ENCODE measurements around the gene CLEC3A. TPM values are rescaled to one million over a fixed set of nuclear protein-coding genes. Genes with fewer than 3 reads are reported as not detected.
"Not testable (repeated sequence)": the region's sequence is repeated elsewhere in the genome, so short reads cannot be mapped to it uniquely, and the experiment has no call there.

Gene CLEC3A
- total RNA-seq, 1 experiment from 2014 or later = not detected

- peak; percentile 54 for DNase-seq (ENCODE audit: unreplicated experiment)
- no peaks in the 10 kb centered on the region for H3K36me3 Mint-ChIP-seq (ENCODE audit: insufficient read depth, unreplicated experiment)
- POLR2A ChIA-PET = no interaction called here
- intact Hi-C loops (cut with micrococcal nuclease) = no loop called here
- peak overlapping the region; percentile 0 for H3K27ac Mint-ChIP-seq (ENCODE audit: low read depth, unreplicated experiment)
- CTCF ChIA-PET = interaction anchor here (0.8 to 3.5 kb wide), 8 partner anchors 11 to 317 kb away, joined by 3 to 39 read pairs (median 4); partner anchors contain the start of gene WWOX
- H3K4me1 Mint-ChIP-seq (ENCODE audit: insufficient read depth, unreplicated experiment) = peaks cover 10% of the 10 kb centered on the region
- TF ChIP-seq CTCF (IDR thresholded peaks at IDR 0.05; ENCODE audit: unreplicated experiment) = no peak
- no peaks in the 10 kb centered on the region for H3K27me3 Mint-ChIP-seq (ENCODE audit: insufficient read depth, unreplicated experiment)
- no TSS peak for BruUV-seq (replicated peaks)
- H3K9me3 Mint-ChIP-seq (ENCODE audit: unreplicated experiment) = peaks cover 26% of the 10 kb centered on the region
- no peak overlapping the region for H3K4me3 Mint-ChIP-seq (ENCODE audit: unreplicated experiment)
Observed at GRCh38 chr16:77991701-77992100, 30.6 kb upstream of the CLEC3A start.

- H3K27ac Mint-ChIP-seq (ENCODE audit: low read depth, unreplicated experiment) = peak overlapping the region; percentile 0
- not testable (repeated sequence) for H3K4me1 Mint-ChIP-seq (ENCODE audit: insufficient read depth, unreplicated experiment)
Observed at GRCh38 chr16:77992381-77992780, 30.0 kb upstream of the CLEC3A start.

GRCh38 chr16:77993111-77993985 is 29.0 kb upstream of the CLEC3A start:
- peaks cover 10% of the 10 kb centered on the region for H3K4me1 Mint-ChIP-seq (ENCODE audit: insufficient read depth, unreplicated experiment)
- no peak for TF ChIP-seq CTCF (IDR thresholded peaks at IDR 0.05; ENCODE audit: unreplicated experiment)
- H3K27ac Mint-ChIP-seq (ENCODE audit: low read depth, unreplicated experiment) = no peak overlapping the region
- H3K27me3 Mint-ChIP-seq (ENCODE audit: insufficient read depth, unreplicated experiment) = no peaks in the 10 kb centered on the region
- POLR2A ChIA-PET = interaction anchor here (1.0 to 1.3 kb wide), 2 partner anchors 14 to 271 kb away, joined by 4 read pairs; partner anchors contain the start of gene NUDT7
- no peaks in the 10 kb centered on the region for H3K36me3 Mint-ChIP-seq (ENCODE audit: insufficient read depth, unreplicated experiment)
- peaks cover 26% of the 10 kb centered on the region for H3K9me3 Mint-ChIP-seq (ENCODE audit: unreplicated experiment)
- intact Hi-C loops (cut with micrococcal nuclease) = no loop called here
- no TSS peak for BruUV-seq (replicated peaks)
- H3K4me3 Mint-ChIP-seq (ENCODE audit: unreplicated experiment) = no peak overlapping the region
- CTCF ChIA-PET = interaction anchor here (1.0 to 3.5 kb wide), 5 partner anchors 9 to 394 kb away, joined by 3 to 39 read pairs (median 4); no protein-coding TSS in a partner anchor
- DNase-seq (ENCODE audit: unreplicated experiment) = peak; percentile 9

More at GRCh38 chr16:77992381-77992780, 30.0 kb upstream of the CLEC3A start:
- peaks cover 26% of the 10 kb centered on the region for H3K9me3 Mint-ChIP-seq (ENCODE audit: unreplicated experiment)
- BruUV-seq (replicated peaks); H3K36me3 Mint-ChIP-seq (ENCODE audit: insufficient read depth, unreplicated experiment); DNase-seq (ENCODE audit: unreplicated experiment); H3K4me3 Mint-ChIP-seq (ENCODE audit: unreplicated experiment); intact Hi-C loops (cut with micrococcal nuclease); POLR2A ChIA-PET; H3K27me3 Mint-ChIP-seq (ENCODE audit: insufficient read depth, unreplicated experiment): not testable (repeated sequence)
- CTCF ChIA-PET = interaction anchor here (1.0 to 3.5 kb wide), 5 partner anchors 10 to 393 kb away, joined by 3 to 39 read pairs (median 4); no protein-coding TSS in a partner anchor

- no peak for DNase-seq (ENCODE audit: unreplicated experiment)
- Mint-ChIP-seq H3K4me3 (ENCODE audit: unreplicated experiment) (no peak overlapping the region), H3K9me3 (ENCODE audit: unreplicated experiment) (peaks cover 25% of the 10 kb centered on the region), H3K27ac (ENCODE audit: low read depth, unreplicated experiment) (no peak overlapping the region), H3K36me3 (ENCODE audit: insufficient read depth, unreplicated experiment) (no peaks in the 10 kb centered on the region), H3K27me3 (ENCODE audit: insufficient read depth, unreplicated experiment) (no peaks in the 10 kb centered on the region), H3K4me1 (ENCODE audit: insufficient read depth, unreplicated experiment) (peaks cover 9% of the 10 kb centered on the region)
- no TSS peak for BruUV-seq (replicated peaks)
- ChIA-PET POLR2A (no interaction called here), CTCF (interaction anchor here (0.5 to 1.2 kb wide), 5 partner anchors 10 to 302 kb away, joined by 4 to 7 read pairs (median 4); no protein-coding TSS in a partner anchor)
- intact Hi-C loops (cut with micrococcal nuclease) = no loop called here
- TF ChIP-seq CTCF (IDR thresholded peaks at IDR 0.05; ENCODE audit: unreplicated experiment) = no peak
Observed at GRCh38 chr16:77995843-77996455, 26.4 kb upstream of the CLEC3A start.

Measured in MCF 10A (cell line).